Inferior parietal cortex (tissue), 1 donor: ENCODE measurements around the gene ZNF521.

Source experiments
- DNase-seq: peaks from one replicate; pipeline ENCODE4 v3.0.0-alpha.2; 2016; ENCODE audit errors: extremely low spot score

Gene ZNF521

GRCh38 chr18:25169701-25170100 is 182.3 kb downstream of the ZNF521 start:
- no peak for DNase-seq

- no peak for DNase-seq
These were observed 184.2 kb downstream of the ZNF521 start for GRCh38 chr18:25167612-25168410.

GRCh38 chr18:25166113-25166512 is 185.9 kb downstream of the ZNF521 start:
- no peak for DNase-seq

- no peak for DNase-seq
These were observed 186.8 kb downstream of the ZNF521 start for GRCh38 chr18:25164848-25165811.

GRCh38 chr18:25164211-25164847 is 187.6 kb downstream of the ZNF521 start:
- no peak for DNase-seq

- no peak for DNase-seq
These were observed 198.5 kb downstream of the ZNF521 start for GRCh38 chr18:25153426-25153825.

- no peak for DNase-seq
These were observed 204.0 kb downstream of the ZNF521 start for GRCh38 chr18:25147877-25148488.

GRCh38 chr18:25146512-25146910 is 205.5 kb downstream of the ZNF521 start:
- DNase-seq, result no peak

- no peak for DNase-seq
These were observed 206.0 kb downstream of the ZNF521 start for GRCh38 chr18:25145731-25146511.

- DNase-seq, result no peak
These were observed 207.1 kb downstream of the ZNF521 start for GRCh38 chr18:25144820-25145219.

GRCh38 chr18:25141886-25142285 is 210.1 kb downstream of the ZNF521 start:
- DNase-seq, result no peak

GRCh38 chr18:25141399-25141798 is 210.6 kb downstream of the ZNF521 start:
- DNase-seq, result no peak

- DNase-seq, result no peak
These were observed 211.0 kb downstream of the ZNF521 start for GRCh38 chr18:25140962-25141308.

- no peak for DNase-seq
These were observed 211.6 kb downstream of the ZNF521 start for GRCh38 chr18:25140124-25140961.

GRCh38 chr18:25137197-25137472 is 214.8 kb downstream of the ZNF521 start:
- DNase-seq, result no peak

- no peak for DNase-seq
These were observed 215.4 kb downstream of the ZNF521 start for GRCh38 chr18:25136416-25137196.

GRCh38 chr18:25134861-25135260 is 217.1 kb downstream of the ZNF521 start:
- no peak for DNase-seq

- DNase-seq, result no peak
These were observed 218.1 kb downstream of the ZNF521 start for GRCh38 chr18:25133879-25134278.

GRCh38 chr18:25132786-25133496 is 219.0 kb downstream of the ZNF521 start:
- DNase-seq, result no peak
